G401.6 (cell line): ENCODE results near the gene ARIH1.
A peak's percentile ranks its signal among the peaks of the same experiment; 100 is the strongest.
"Not testable (repeated sequence)": the region's sequence is repeated elsewhere in the genome, so short reads cannot be mapped to it uniquely, and the experiment has no call there.

Source experiments
- FAIRE-seq: peaks from 2 replicates; lab custom pipeline; 2012; peaks lifted over from hg19 to GRCh38; lab: Jason Lieb, UNC

Gene ARIH1

DNA sequence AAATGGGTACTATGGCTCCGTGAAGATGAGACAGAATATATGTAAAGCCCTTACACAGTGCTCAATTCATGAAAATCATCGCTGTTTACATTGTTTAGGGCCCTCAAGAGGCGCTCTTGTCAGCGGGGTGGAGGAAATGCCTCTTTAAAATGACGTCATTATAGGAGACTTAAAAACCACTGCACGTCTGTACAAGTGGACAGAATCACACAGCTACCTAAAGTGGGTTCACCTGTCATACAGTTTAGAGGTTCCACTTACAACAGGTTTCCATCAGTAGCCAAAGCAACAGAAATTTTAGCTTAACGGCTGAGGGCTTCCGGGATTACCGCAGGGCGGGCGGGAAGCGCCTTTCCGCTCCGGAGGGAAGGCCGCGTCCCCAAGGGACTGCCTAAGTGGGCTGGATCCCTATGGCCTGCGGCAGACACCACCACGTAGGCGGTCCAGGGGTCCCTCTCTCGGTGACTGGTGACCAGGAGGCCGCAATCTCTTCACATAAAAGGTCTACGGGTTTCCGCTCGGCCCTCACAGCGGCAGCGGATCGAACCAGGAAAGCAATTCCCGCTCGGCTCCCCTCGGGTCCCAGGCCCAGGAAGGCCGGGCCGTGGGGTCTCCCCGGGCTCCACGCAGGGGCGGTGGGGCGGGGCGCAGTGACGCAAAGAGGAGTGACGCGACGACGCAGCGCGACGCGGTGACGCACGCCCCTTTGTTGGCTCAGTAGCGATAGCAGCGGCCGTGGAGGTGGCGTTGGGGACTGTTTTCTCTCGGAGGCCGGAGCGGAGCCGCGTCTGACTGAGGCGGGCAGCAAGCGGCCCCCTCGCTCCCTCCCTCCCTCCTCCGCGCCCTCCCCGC is at the start of gene ARIH1:
ARIH1 (plus strand) TSS at position 717 of the 852 bp plus-strand sequence. CDS start 310 bp downstream, outside the sequence.
- peak; percentile 57 for FAIRE-seq

DNA sequence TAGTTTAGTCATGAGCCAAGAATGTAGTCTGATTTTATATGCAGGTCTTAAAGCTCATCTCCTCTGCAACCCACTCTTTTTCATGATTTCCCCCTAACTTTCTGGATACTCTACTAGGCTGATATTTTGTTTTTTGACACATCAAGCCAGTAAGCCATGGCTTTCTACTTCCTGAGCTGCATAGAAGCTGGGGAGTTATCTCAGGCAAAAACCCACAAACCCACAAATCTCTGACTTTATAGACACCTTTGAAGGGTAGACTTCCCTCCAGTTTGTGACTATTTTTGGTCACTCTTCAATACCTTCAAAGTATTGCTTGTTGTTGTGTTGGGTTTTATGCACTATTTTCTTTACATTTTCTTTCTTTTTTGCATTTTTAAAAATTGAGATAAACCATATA is 47.4 kb upstream of the ARIH1 start:
- no peak for FAIRE-seq

GRCh38 chr15:72437650-72438316 is 36.3 kb upstream of the ARIH1 start:
- FAIRE-seq = no peak

- FAIRE-seq = not testable (repeated sequence)
These were observed 31.3 kb upstream of the ARIH1 start for GRCh38 chr15:72442848-72443247.

DNA sequence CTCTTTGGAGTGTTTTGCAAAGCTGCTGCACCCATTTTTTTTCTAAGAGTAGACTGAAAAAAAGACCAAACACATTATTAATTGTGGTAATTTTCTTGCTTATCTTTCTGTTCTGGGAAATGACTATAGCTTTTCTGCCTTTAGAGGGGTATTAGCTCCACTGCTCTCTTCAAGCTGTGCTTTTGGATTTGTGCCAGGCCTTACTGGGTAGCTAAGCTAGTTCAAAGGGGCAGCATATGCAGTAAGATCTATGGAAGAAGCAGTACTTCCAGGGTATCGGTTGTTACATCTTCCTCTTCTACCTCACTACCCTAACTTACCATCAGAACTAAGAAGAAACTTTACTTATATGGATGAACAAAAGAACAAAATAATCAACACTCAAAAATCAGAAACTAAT is 28.7 kb upstream of the ARIH1 start:
- no peak for FAIRE-seq

DNA sequence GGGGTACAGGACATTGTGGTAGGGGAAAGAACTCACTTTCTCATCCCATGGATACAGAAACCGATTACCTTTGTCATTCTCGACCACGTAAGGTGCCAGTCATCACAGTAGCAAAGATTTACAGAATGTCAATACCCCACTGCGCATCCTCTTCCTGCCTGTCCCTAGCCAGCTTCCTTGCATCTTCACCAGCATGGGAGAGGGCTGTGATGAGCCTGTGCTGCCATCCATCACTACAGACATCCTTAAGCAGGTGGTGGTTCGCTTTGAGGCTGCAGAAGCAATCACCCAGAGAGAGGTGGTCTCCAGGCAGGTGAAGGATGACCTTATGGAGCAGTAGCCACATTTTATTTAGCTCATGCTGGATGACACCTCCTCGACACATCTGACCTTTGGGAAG is 23.3 kb upstream of the ARIH1 start:
- FAIRE-seq = no peak

- FAIRE-seq = no peak
These were observed 22.9 kb upstream of the ARIH1 start for GRCh38 chr15:72451224-72451623.

- FAIRE-seq = no peak
These were observed 17.4 kb upstream of the ARIH1 start for GRCh38 chr15:72456684-72457083.

- no peak for FAIRE-seq
These were observed 13.7 kb upstream of the ARIH1 start for GRCh38 chr15:72460402-72460801.

GRCh38 chr15:72463702-72464101 is 10.4 kb upstream of the ARIH1 start:
- no peak for FAIRE-seq

DNA sequence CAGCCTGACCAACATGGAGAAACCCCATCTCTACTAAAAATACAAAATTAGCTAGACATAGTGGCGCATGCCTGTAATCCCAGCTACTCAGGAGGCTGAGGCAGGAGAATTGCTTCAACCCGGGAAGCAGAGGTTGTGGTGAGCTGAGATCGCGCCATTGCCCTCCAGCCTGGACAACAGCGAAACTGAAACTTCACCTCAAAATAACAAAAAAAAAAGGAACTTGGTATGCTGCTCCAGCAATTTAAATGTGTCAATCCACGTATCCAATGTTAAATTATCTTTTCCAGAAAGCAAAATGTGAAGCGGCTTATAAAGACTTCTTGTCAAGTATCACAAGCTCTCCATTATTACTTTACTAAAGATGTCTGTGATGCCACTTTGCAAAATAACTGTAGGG is 9.9 kb upstream of the ARIH1 start:
- no peak for FAIRE-seq

DNA sequence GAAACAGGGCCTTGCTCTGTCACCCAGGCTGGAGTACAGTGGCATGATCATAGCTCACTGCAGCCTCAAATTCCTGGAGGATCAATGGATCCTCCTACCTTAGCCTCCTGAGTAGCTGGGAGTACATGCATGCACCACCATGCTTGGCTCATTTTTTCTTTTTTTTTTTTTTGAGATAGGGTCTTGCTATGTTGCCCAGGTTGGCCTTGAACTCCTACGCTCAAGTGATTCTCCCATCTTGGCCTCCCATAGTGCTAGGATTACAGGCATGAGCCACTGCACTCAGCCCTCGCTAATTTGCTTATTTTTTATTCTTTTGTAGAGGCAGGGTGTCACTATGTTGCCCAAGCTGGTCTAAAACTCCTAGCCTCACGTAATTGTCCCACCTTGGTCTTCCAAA is 6.0 kb upstream of the ARIH1 start:
- no peak for FAIRE-seq

DNA sequence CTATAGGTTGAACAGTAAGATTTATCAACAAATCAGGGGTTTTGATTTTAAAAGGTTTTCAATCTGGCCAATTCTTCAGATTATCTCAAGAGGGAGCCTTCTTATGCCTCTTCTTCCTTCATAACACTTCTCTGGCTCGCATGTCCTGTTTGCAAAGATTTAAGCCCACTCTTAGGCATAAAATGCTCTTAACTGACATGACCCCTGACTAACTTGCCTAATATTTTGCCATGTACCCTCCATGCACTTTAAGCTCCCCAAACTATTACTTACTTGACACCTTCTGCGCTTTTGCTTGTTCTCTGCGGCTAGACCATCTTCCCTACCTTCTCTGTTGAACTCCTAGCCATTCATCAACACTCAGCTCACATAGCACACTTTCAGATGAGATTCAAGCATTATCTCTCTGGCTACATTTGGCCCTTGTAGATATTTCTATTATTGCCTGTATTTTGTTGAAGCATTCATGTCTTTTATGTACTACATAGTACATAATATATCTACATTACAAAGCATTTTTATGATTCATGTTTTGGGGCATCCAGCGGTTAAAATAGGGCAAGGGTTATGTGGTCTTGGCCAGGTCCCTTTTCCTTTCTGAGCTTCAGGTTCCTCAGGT is 1.0 kb upstream of the ARIH1 start:
- FAIRE-seq = no peak

- FAIRE-seq = no peak
These were observed 359 bp downstream of the ARIH1 start for GRCh38 chr15:72474466-72474911.

DNA sequence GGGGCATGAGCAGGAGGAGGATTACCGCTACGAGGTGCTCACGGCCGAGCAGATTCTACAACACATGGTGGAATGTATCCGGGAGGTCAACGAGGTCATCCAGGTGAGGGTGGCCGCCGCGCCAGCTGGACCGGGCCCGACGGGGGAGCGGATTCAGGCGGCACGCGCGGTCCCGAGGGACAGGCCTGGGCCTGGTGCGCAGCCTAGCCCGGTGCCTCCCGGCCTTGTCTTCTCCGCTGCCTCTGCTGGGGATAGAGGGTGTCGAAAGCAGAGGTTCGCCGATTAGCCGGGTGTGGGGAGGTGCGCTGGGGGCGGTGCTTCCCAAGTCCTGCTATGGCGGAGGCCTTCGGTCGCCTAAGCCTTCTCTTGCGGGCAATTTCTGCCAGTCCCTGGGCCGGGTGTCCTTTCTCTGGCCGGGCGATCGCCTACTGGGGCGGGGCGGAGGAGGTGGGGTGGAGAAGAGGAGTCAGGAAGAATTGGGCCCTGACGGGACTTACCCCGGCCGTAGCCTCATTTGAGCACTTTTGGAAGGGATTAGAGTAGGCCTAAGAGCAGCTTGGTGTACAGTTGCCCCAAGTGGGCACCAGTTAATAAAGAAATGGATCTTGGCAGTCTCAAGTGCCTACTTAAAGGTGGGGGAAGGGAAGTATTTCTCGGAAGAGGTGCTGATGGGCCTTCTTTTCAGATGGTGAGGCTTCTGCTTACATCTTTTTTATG is 940 bp downstream of the ARIH1 start:
- FAIRE-seq = no peak

DNA sequence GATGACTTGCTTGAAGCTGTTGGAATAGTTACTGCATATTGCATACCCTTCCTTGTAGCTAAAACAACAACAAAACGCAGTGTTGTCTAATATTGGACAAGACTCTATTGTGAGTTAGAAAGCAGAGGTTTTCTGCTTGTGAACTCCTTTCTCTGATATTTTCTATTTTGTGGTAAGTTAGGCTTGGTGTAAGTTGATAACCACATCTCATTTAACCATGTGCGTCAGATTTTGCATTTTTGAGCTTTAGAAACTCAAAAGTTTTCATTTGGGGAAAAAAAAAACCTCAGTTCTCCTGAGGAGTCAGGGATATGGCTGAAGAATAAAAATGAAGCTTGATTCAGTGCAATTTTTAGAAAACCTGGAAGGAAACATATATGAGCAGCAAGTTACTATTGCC is 1.5 kb downstream of the ARIH1 start:
- no peak for FAIRE-seq

DNA sequence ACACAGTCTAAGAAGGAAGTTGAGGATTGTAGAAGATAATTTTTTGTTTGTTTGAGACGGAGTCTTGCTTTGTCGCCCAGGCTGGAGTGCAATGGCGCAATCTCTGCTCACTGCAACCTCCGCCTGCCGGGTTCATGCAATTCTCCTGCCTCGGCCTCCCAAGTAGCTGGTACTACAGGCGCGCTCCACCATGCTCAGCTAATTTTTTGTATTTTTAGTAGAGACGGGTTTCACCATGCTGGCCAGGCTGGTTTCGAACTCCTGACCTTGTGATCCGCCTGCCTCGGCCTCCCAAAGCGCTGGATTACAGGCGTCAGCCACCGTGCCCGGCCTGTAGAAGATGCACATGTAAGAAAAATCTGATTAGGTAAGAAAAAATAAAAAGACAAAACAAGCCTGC is 2.2 kb downstream of the ARIH1 start:
- FAIRE-seq = not testable (repeated sequence)

- FAIRE-seq = no peak
These were observed 7.0 kb downstream of the ARIH1 start for GRCh38 chr15:72481015-72481659.

- no peak for FAIRE-seq
These were observed 8.1 kb downstream of the ARIH1 start for GRCh38 chr15:72482275-72482674.

GRCh38 chr15:72483279-72483678 is 9.1 kb downstream of the ARIH1 start:
- no peak for FAIRE-seq

- FAIRE-seq = no peak
These were observed 12.0 kb downstream of the ARIH1 start for GRCh38 chr15:72486144-72486543.
